Nephron (organoid): ENCODE measurements around the gene KRTAP12-2.

ENCODE experiments used
- H3K27ac Mint-ChIP-seq, 3 experiments: 2 replicates each; pipeline ENCODE4 v1.8.0; 2020; ENCODE audit warnings: mixed read lengths in 3 of 3, mild to moderate bottlenecking in 2 of 3, moderate library complexity in 1 of 3
- H3K27me3 Mint-ChIP-seq: 2 replicates; pipeline ENCODE4 v1.8.0; 2021; ENCODE audit warnings: low read depth, mild to moderate bottlenecking, moderate library complexity, mixed read lengths
- H3K36me3 Mint-ChIP-seq: 2 replicates; pipeline ENCODE4 v1.8.0; 2020; ENCODE audit warnings: low read depth, mixed read lengths
- H3K4me1 Mint-ChIP-seq: 2 replicates; pipeline ENCODE4 v1.8.0; 2020; ENCODE audit warnings: mixed read lengths
- H3K4me3 Mint-ChIP-seq, 3 experiments: 2 replicates each; pipeline ENCODE4 v1.8.0; 2020; ENCODE audit warnings: mild to moderate bottlenecking in 3 of 3, mixed read lengths in 3 of 3, moderate library complexity in 2 of 3
- H3K9me3 Mint-ChIP-seq: 2 replicates; pipeline ENCODE4 v1.8.0; 2020; ENCODE audit warnings: mixed read lengths
- TF ChIP-seq, protein P1 (sequence below), 3 experiments: fragments of 200-600 bp; sonication (generic); IDR thresholded peaks; one replicate each; pipeline ENCODE4 v1.5.0; 2021; ENCODE audit warnings: antibody characterized with exemption in 3 of 3; ENCODE audit not compliant: unreplicated experiment in 3 of 3

Gene KRTAP12-2

DNA sequence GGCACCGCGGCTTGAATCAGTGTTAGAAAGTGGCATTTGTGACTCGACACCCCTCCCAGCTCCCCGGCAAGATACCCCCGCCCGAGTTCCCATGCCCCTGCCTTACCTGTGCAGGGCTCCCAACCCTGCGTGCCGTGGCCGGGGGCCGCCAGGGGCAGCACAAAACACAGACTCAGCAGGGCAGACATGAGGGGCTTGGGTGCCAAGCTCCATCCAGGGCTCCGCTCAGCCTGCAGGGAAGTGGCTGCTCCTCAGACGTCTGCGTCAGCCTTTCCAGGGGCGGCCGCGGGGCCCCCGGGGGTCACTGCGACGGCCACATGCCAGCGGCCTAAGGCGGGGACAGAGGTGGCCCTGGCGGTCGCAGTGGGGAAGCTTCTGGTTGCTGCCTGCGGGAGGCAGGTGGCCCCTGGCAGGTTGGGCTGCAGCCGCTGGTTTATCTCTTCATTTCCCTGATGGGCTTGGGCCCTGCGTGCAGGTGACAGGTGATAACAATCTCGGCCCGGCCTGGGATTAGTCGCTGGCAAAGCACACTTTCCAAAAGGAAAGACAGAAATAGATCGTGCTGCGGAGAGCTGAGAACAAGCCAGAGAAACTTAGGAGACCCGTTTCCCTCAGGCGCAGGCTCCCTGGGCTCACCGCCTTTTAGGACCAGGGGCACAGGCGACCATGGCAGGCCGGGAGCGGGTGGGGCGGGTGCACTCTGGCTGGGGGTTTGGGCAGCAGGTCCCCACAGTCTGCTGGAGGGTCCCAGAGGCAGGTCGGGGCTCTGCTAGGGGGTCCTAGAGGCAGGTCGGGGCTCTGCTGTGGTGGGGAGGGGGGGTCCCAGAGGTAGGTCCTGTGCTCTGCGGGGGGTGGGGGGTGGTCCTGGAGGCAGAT, 44.8 kb upstream of the KRTAP12-2 start, which contains the start of gene TSPEAR:
Gene TSPEAR (minus strand): TSS at position 246 of the 876 bp plus-strand sequence. CDS start 58 bp downstream, at position 188.
- Mint-ChIP-seq H3K27me3 (peaks cover 100% of the 10 kb centered on the region), H3K4me1 (peaks cover 19% of the 10 kb centered on the region), H3K4me3 (peak within 1 kb of the TSS; percentile 7 to 46 (median 45)), H3K36me3 (no peaks in the 10 kb centered on the region), H3K9me3 (peaks cover 2% of the 10 kb centered on the region), H3K27ac (no peak within 1 kb of the TSS)
- TF ChIP-seq, protein P1, sequence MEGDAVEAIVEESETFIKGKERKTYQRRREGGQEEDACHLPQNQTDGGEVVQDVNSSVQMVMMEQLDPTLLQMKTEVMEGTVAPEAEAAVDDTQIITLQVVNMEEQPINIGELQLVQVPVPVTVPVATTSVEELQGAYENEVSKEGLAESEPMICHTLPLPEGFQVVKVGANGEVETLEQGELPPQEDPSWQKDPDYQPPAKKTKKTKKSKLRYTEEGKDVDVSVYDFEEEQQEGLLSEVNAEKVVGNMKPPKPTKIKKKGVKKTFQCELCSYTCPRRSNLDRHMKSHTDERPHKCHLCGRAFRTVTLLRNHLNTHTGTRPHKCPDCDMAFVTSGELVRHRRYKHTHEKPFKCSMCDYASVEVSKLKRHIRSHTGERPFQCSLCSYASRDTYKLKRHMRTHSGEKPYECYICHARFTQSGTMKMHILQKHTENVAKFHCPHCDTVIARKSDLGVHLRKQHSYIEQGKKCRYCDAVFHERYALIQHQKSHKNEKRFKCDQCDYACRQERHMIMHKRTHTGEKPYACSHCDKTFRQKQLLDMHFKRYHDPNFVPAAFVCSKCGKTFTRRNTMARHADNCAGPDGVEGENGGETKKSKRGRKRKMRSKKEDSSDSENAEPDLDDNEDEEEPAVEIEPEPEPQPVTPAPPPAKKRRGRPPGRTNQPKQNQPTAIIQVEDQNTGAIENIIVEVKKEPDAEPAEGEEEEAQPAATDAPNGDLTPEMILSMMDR (IDR thresholded peaks at IDR 0.05; ENCODE audit: unreplicated experiment in 3 of 3), result no peak

DNA sequence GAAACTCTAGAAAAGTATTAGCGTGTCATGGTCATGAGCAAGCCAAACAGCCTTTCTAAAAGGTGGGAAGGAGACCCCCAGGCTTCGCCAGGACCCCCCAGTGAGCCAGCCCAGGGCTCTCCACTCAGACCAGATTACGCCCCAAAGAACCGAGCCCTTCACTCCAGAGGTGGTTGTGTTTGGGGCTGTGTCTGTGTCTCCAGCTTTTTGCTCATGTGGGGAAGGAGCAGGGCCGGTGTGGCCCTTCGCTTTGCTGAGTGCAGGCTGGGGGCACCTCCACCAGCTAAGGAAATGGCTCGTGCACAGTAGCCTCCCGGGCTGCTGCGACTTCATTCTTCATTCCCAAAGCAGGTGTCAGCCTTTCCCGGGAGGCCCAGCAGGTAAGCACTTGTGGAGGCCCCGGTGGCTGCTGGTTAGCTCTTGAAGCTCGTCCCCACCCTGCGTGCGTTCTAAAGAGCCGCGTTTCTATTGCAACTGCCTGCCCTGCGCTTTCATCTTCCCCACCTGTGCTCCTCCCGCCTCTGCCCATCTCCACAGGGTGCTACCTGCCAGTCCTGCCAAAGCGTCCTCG, 44.1 kb upstream of the KRTAP12-2 start:
- peaks cover 100% of the 10 kb centered on the region for H3K27me3 Mint-ChIP-seq
- H3K4me1 Mint-ChIP-seq, result peaks cover 19% of the 10 kb centered on the region
- TF ChIP-seq, protein P1 (IDR thresholded peaks at IDR 0.05; ENCODE audit: unreplicated experiment in 3 of 3), result no peak
- H3K9me3 Mint-ChIP-seq, result peaks cover 3% of the 10 kb centered on the region
- peak overlapping the region; percentile 7 to 46 (median 45) for H3K4me3 Mint-ChIP-seq
- H3K36me3 Mint-ChIP-seq, result no peaks in the 10 kb centered on the region
- no peak overlapping the region for H3K27ac Mint-ChIP-seq

DNA sequence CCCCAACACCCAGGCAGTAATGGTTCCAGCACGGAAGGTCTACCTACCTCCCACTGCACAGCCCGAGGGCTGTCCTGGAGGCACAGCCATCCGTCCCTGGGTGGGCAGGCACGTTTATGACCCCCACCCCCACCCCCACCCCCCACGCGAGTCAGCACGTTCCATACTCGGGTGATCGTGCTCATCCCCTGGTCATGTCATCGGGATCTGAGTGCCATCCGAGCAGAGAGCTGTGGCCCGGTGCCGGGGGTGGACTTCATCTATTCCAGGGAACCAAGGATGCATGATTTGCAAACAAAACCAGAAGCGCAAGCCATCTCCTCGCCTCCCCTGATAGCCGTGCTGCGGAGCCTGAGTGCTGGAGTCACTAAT, 43.6 kb upstream of the KRTAP12-2 start:
- Mint-ChIP-seq H3K4me3 (peak overlapping the region in 2 of 3 experiments; percentile 26 to 28), H3K4me1 (peaks cover 19% of the 10 kb centered on the region), H3K9me3 (peaks cover 5% of the 10 kb centered on the region), H3K36me3 (no peaks in the 10 kb centered on the region), H3K27me3 (peaks cover 100% of the 10 kb centered on the region), H3K27ac (no peak overlapping the region)
- TF ChIP-seq, protein P1 (IDR thresholded peaks at IDR 0.05; ENCODE audit: unreplicated experiment in 3 of 3), result no peak

DNA sequence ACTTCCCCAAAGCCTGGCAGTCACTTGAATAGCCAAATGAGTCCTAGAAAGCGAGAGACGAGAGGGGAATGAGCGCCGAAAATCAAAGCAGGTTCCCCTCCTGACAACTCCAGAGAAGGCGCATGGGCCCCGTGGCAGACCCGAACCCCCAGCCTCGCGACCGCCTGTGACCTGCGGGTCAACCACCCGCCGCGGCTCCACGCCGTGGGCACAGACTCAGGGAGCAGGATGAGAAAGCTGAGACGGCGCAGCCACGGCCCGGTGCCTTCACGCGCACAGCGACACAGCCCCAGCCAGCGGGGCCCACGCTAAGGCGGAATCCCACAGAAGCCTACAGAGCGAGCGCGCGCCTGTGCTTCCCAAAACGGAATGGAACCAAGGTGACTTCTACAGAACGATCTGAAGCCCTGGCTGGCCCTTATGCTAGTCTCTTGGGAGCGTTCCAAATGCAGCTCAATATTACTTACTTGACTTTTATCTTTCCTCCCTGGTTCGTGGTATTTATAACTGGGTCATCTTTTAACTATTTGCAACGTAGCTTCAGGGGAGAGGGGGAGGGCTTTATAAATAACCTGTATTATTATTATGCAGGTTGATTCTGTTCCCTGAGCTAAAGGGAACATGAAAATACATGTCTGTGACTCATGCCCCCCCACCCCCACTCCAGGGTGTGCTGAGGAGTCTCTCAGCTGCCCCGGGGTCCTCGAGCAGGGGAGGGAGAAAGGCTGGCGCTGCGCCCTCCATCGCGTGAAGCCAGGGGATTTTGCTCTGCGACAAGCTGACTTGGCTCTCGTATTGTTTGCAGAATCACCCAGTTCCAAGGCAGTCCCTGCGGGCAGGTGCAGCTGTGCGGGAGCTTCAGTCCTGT, 42.9 kb upstream of the KRTAP12-2 start:
- Mint-ChIP-seq H3K4me3 (peak overlapping the region; percentile 8 to 56 (median 50)), H3K36me3 (no peaks in the 10 kb centered on the region), H3K9me3 (peaks cover 5% of the 10 kb centered on the region), H3K27ac (no peak overlapping the region), H3K4me1 (peaks cover 19% of the 10 kb centered on the region), H3K27me3 (peaks cover 100% of the 10 kb centered on the region)
- TF ChIP-seq, protein P1 (IDR thresholded peaks at IDR 0.05; ENCODE audit: unreplicated experiment in 3 of 3), result no peak

DNA sequence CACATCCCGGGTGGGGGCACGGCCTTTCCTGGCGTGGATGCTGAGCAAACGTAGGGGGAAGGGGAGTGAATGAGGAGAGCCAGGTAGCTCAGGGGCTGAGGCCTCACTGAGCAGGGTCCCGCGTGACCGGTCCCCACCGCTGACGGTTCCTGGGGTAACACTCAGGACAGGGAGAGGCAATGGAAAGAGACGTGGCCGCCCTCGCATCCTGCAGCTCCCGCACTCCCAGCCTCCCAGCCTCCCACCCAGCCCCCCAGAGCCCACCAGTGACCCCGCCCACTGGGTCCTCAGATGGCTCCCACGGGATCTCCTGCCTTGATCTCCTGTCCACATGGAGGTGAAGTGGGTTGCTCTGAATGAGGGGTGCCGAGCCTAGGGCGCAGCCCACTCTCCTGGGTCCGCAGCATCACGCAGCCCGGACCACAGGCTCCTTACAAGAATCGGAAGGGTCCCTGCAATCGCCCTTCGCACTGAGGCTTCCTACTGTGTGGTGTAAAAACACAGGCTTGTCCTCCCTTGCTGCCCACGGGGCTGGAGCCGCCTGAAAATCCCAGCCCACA, 42.2 kb upstream of the KRTAP12-2 start:
- H3K36me3 Mint-ChIP-seq, result no peaks in the 10 kb centered on the region
- H3K9me3 Mint-ChIP-seq, result peaks cover 5% of the 10 kb centered on the region
- peak overlapping the region in 2 of 3 experiments; percentile 50 to 56 for H3K4me3 Mint-ChIP-seq
- no peak overlapping the region for H3K27ac Mint-ChIP-seq
- peaks cover 19% of the 10 kb centered on the region for H3K4me1 Mint-ChIP-seq
- TF ChIP-seq, protein P1 (IDR thresholded peaks at IDR 0.05; ENCODE audit: unreplicated experiment in 3 of 3), result no peak
- H3K27me3 Mint-ChIP-seq, result peaks cover 100% of the 10 kb centered on the region
